NCI-H128 (cell line): ENCODE measurements around the gene APOH.

Experiments
- DNase-seq: peaks from one replicate; lab custom pipeline; 2025; ENCODE audit not compliant: unreplicated experiment; lab: John Stamatoyannopoulos, UW

APOH gene

GRCh38 chr17:66198242-66198641 lies 31.0 kb downstream of the APOH start:
- DNase-seq, result no peak

- DNase-seq, result no peak
These were observed 36.9 kb downstream of the APOH start for GRCh38 chr17:66192378-66192687.

GRCh38 chr17:66191593-66192377 lies 37.4 kb downstream of the APOH start, which contains the start of gene CEP112:
CEP112 (minus strand) TSS chr17:66192133.
- peak; percentile 61 for DNase-seq

GRCh38 chr17:66190738-66191592 lies 38.2 kb downstream of the APOH start:
- DNase-seq, result no peak

GRCh38 chr17:66187718-66188117 lies 41.5 kb downstream of the APOH start:
- DNase-seq, result no peak

GRCh38 chr17:66185862-66186261 lies 43.4 kb downstream of the APOH start:
- DNase-seq, result no peak

- no peak for DNase-seq
These were observed 44.8 kb downstream of the APOH start for GRCh38 chr17:66184392-66184791.

GRCh38 chr17:66183529-66183928 lies 45.7 kb downstream of the APOH start:
- no peak for DNase-seq

GRCh38 chr17:66178642-66179041 lies 50.6 kb downstream of the APOH start:
- no peak for DNase-seq

- peak; percentile 19 for DNase-seq
These were observed 52.2 kb downstream of the APOH start for GRCh38 chr17:66177048-66177447.

GRCh38 chr17:66175892-66176291 lies 53.3 kb downstream of the APOH start:
- DNase-seq, result no peak

GRCh38 chr17:66172691-66173223 lies 56.5 kb downstream of the APOH start:
- no peak for DNase-seq

- DNase-seq, result no peak
These were observed 57.1 kb downstream of the APOH start for GRCh38 chr17:66172144-66172543.

GRCh38 chr17:66171692-66172091 lies 57.5 kb downstream of the APOH start:
- DNase-seq, result no peak

GRCh38 chr17:66171172-66171571 lies 58.0 kb downstream of the APOH start:
- DNase-seq, result no peak

- no peak for DNase-seq
These were observed 59.4 kb downstream of the APOH start for GRCh38 chr17:66169839-66170238.

GRCh38 chr17:66167189-66167815 lies 61.9 kb downstream of the APOH start:
- DNase-seq, result no peak

GRCh38 chr17:66165537-66166123 lies 63.6 kb downstream of the APOH start:
- no peak for DNase-seq
